ENCODE measurements around the gene ANKDD1B.

ANKDD1B gene

DNA sequence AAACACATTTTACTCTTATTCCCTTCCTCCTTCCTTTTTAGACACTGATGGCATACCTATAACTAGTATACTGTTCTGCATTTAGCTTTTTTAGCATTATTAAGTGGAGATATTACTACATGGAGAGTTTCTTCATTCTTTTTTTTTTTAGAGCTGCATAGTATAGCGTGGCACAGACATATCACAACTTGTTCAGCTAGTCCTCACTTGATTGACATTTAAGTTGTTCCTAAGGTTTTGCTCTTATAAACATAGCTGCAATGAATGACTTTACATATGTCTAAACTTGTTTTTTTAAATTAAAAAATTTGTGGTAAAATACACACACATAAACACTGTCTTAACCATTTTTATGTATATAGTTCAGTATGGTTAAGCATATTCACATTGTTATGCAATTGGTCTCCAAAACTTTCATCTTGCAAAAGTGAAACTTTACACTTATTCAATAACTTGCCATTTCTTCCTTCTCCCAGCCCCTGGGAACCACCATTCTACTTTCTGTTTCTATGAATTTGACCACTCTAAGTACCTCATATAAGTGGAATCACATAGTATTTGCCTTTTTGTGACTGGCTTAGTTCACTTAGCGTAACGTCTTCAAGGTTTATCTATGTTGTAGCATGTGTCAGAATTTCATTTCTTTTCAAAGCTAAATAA, 48.7 kb downstream of the ANKDD1B start:
- H3K4me1 ChIP-seq (ENCODE audit: low read length) = no peaks in the 10 kb centered on the region
- no peaks in the 10 kb centered on the region for H4K20me1 ChIP-seq (ENCODE audit: insufficient read depth, low read length)
- H3K27ac ChIP-seq (ENCODE audit: low read length) = no peak overlapping the region
- H3K4me3 ChIP-seq (ENCODE audit: low read length) = no peak overlapping the region
- TF ChIP-seq EZH2 (optimal IDR thresholded peaks at IDR 0.05; ENCODE audit: low read depth, low read length) = no peak
- TF ChIP-seq, protein P1, sequence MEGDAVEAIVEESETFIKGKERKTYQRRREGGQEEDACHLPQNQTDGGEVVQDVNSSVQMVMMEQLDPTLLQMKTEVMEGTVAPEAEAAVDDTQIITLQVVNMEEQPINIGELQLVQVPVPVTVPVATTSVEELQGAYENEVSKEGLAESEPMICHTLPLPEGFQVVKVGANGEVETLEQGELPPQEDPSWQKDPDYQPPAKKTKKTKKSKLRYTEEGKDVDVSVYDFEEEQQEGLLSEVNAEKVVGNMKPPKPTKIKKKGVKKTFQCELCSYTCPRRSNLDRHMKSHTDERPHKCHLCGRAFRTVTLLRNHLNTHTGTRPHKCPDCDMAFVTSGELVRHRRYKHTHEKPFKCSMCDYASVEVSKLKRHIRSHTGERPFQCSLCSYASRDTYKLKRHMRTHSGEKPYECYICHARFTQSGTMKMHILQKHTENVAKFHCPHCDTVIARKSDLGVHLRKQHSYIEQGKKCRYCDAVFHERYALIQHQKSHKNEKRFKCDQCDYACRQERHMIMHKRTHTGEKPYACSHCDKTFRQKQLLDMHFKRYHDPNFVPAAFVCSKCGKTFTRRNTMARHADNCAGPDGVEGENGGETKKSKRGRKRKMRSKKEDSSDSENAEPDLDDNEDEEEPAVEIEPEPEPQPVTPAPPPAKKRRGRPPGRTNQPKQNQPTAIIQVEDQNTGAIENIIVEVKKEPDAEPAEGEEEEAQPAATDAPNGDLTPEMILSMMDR (IDR thresholded peaks at IDR 0.05; ENCODE audit: low read length) = no peak
- no peak for TF ChIP-seq EZH2phosphoT487 (IDR thresholded peaks at IDR 0.05; ENCODE audit: low read length)
- H3K9me3 ChIP-seq (replicated peaks; ENCODE audit: insufficient read depth, low read length) = no peaks in the 10 kb centered on the region
- H3K4me2 ChIP-seq (ENCODE audit: low read depth, low read length) = no peak overlapping the region
- no peaks in the 10 kb centered on the region for H3K36me3 ChIP-seq (replicated peaks; ENCODE audit: insufficient read depth, low read length)
- H3K9ac ChIP-seq (ENCODE audit: low read length) = no peak overlapping the region
- H2AFZ ChIP-seq (ENCODE audit: low read length) = no peak overlapping the region
- H3K9me2 ChIP-seq (replicated peaks; ENCODE audit: insufficient read depth, low read length) = no peaks in the 10 kb centered on the region
- no peaks in the 10 kb centered on the region for H3K27me3 ChIP-seq (replicated peaks; ENCODE audit: insufficient read depth, low read length)
- H3F3A ChIP-seq (ENCODE audit: insufficient read depth, low read length) = no peaks in the 10 kb centered on the region
- no peak for DNase-seq
- H3K79me2 ChIP-seq (ENCODE audit: low read length) = no peaks in the 10 kb centered on the region

DNA sequence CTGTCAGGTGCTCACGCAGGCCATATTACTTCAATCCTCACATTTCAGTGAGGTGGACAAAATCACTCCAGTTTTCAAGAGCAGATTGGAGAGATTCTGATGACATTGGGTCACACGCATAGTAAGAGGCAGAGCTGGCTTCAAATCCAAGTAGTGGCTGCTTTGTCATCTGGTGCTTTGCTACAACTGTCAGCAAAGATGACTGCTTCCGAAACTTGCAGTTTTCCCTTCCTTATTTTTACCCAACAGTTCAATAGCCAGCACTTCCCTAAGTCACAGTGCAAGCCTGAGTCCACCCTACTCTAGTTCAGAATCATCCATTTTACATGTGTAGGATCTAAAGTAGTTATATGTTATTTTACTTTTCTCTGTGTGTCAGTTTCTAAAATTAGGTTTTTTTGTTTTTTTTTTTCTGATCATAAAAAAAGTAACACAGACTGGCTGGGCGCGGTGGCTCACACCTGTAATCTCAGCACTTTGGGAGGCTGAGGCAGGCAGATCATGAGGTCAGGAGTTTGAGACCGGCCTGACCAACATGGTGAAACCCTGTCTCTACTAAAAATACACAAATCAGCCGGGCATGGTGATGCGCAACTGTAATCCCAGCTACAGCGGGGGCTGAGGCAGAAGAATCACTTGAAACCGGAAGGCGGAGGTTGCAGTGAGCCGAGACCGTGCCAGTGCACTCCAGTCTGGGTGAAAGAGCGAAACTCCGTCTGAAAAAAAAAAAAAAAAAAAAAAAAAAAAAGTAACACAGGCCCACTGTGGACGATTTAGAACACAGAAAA, 49.6 kb downstream of the ANKDD1B start:
- TF ChIP-seq EZH2phosphoT487 (IDR thresholded peaks at IDR 0.05; ENCODE audit: low read length) (no peak), EZH2 (optimal IDR thresholded peaks at IDR 0.05; ENCODE audit: low read depth, low read length) (no peak)
- TF ChIP-seq, protein P1 (IDR thresholded peaks at IDR 0.05; ENCODE audit: low read length) = no peak
- Histone ChIP-seq H3K27ac (ENCODE audit: low read length) (no peak overlapping the region), H3K4me2 (ENCODE audit: low read depth, low read length) (no peak overlapping the region), H3K4me3 (ENCODE audit: low read length) (no peak overlapping the region), H3K9ac (ENCODE audit: low read length) (no peak overlapping the region), H2AFZ (ENCODE audit: low read length) (no peak overlapping the region), H4K20me1 (ENCODE audit: insufficient read depth, low read length) (no peaks in the 10 kb centered on the region), H3K27me3 (replicated peaks; ENCODE audit: insufficient read depth, low read length) (no peaks in the 10 kb centered on the region), H3K9me2 (replicated peaks; ENCODE audit: insufficient read depth, low read length) (no peaks in the 10 kb centered on the region), H3F3A (ENCODE audit: insufficient read depth, low read length) (no peaks in the 10 kb centered on the region), H3K79me2 (ENCODE audit: low read length) (no peaks in the 10 kb centered on the region), H3K4me1 (ENCODE audit: low read length) (no peaks in the 10 kb centered on the region), H3K9me3 (replicated peaks; ENCODE audit: insufficient read depth, low read length) (no peaks in the 10 kb centered on the region), H3K36me3 (replicated peaks; ENCODE audit: insufficient read depth, low read length) (no peaks in the 10 kb centered on the region)
- DNase-seq = no peak

DNA sequence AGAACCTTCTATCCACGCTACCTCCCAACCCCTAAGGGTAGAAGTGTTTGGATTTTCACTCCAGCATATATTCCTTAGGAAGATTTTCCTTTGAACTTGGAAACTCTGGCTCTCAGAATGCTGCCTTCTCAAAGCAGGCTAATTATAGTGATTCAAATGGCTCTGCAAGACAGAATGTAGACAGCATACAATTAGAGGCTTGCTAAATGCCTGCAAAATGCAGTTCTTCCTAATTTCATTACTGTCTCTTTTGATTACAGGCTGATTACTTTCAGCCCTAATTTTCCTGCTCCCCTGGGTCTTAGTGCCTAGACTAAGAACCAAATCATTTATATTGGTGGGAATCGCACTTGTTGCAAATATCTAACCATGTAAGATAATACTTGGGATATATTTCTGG, 50.8 kb downstream of the ANKDD1B start:
- no peaks in the 10 kb centered on the region for H3K36me3 ChIP-seq (replicated peaks; ENCODE audit: insufficient read depth, low read length)
- H3K4me3 ChIP-seq (ENCODE audit: low read length) = no peak overlapping the region
- no peaks in the 10 kb centered on the region for H3K4me1 ChIP-seq (ENCODE audit: low read length)
- no peaks in the 10 kb centered on the region for H3K9me3 ChIP-seq (replicated peaks; ENCODE audit: insufficient read depth, low read length)
- TF ChIP-seq EZH2phosphoT487 (IDR thresholded peaks at IDR 0.05; ENCODE audit: low read length) = no peak
- TF ChIP-seq, protein P1 (IDR thresholded peaks at IDR 0.05; ENCODE audit: low read length) = no peak
- no peak for TF ChIP-seq EZH2 (optimal IDR thresholded peaks at IDR 0.05; ENCODE audit: low read depth, low read length)
- H3K9ac ChIP-seq (ENCODE audit: low read length) = no peak overlapping the region
- no peak overlapping the region for H2AFZ ChIP-seq (ENCODE audit: low read length)
- no peaks in the 10 kb centered on the region for H3K9me2 ChIP-seq (replicated peaks; ENCODE audit: insufficient read depth, low read length)
- H3K27me3 ChIP-seq (replicated peaks; ENCODE audit: insufficient read depth, low read length) = no peaks in the 10 kb centered on the region
- H4K20me1 ChIP-seq (ENCODE audit: insufficient read depth, low read length) = no peaks in the 10 kb centered on the region
- no peaks in the 10 kb centered on the region for H3F3A ChIP-seq (ENCODE audit: insufficient read depth, low read length)
- no peak for DNase-seq
- H3K4me2 ChIP-seq (ENCODE audit: low read depth, low read length) = no peak overlapping the region
- no peaks in the 10 kb centered on the region for H3K79me2 ChIP-seq (ENCODE audit: low read length)
- no peak overlapping the region for H3K27ac ChIP-seq (ENCODE audit: low read length)

Measured in MM.1S (cell line).